SU-DHL-6 (cell line): ENCODE results near the gene GPX4.

ENCODE experiments used
- H2AFZ ChIP-seq: fragments of 200-600 bp; sonication (generic); 2 replicates; pipeline ENCODE4 v1.6.1; 2014; ENCODE audit warnings: low read depth, mild to moderate bottlenecking, moderate library complexity, mixed read lengths, antibody characterized with exemption, low read length; ENCODE audit not compliant: severe bottlenecking
- H3F3A ChIP-seq: fragments of 200-600 bp; shearing (Covaris generic); 2 replicates; pipeline ENCODE4 v1.6.0; 2016; ENCODE audit warnings: antibody characterized with exemption, mild to moderate bottlenecking; ENCODE audit not compliant: insufficient read depth
- H3K27ac ChIP-seq: fragments of 200-600 bp; sonication (generic); 2 replicates; pipeline ENCODE4 v1.5.1; 2016; ENCODE audit warnings: low read depth, mild to moderate bottlenecking, low read length, moderate library complexity, mixed read lengths
- H3K27me3 ChIP-seq: fragments of 200-600 bp; sonication (generic), shearing (Covaris generic); 2 replicates; pipeline ENCODE4 v1.6.0; 2014; ENCODE audit warnings: mild to moderate bottlenecking, low read length
- H3K36me3 ChIP-seq: fragments of 200-600 bp; sonication (generic); 2 replicates; pipeline ENCODE4 v1.6.1; 2014; ENCODE audit warnings: mild to moderate bottlenecking, low read length, mixed read lengths
- H3K4me2 ChIP-seq: fragments of 300-600, 200-600 bp; shearing (Covaris generic), sonication (generic); 2 replicates; pipeline ENCODE4 v1.6.0; 2014; ENCODE audit warnings: low read length, low read depth, mild to moderate bottlenecking; ENCODE audit not compliant: poor library complexity, severe bottlenecking
- H3K4me3 ChIP-seq: fragments of 200-600 bp; sonication (generic); 2 replicates; pipeline ENCODE4 v1.5.1; 2014; ENCODE audit warnings: antibody characterized with exemption, low read length, mild to moderate bottlenecking, mixed read lengths; ENCODE audit not compliant: insufficient read depth, poor library complexity, severe bottlenecking
- H3K79me2 ChIP-seq: fragments of 200-600 bp; sonication (generic); 2 replicates; pipeline ENCODE4 v1.6.1; 2014; ENCODE audit warnings: mild to moderate bottlenecking, low read length, moderate library complexity; ENCODE audit not compliant: insufficient read depth
- H3K9ac ChIP-seq: fragments of 200-600 bp; sonication (generic); 2 replicates; pipeline ENCODE4 v1.7.0; 2014; ENCODE audit warnings: mild to moderate bottlenecking, low read length
- H3K9me2 ChIP-seq: fragments of 200-600 bp; sonication (generic); replicated peaks from 2 replicates; pipeline ENCODE4 v1.6.1; 2014; ENCODE audit warnings: low read length; ENCODE audit not compliant: insufficient read depth
- H3K9me3 ChIP-seq: fragments of 200-600 bp; sonication (generic); 2 replicates; pipeline ENCODE4 v1.6.1; 2014; ENCODE audit warnings: low read length, mixed read lengths; ENCODE audit not compliant: insufficient read depth
- H4K20me1 ChIP-seq: fragments of 200-600 bp; sonication (generic); 2 replicates; pipeline ENCODE4 v1.6.1; 2014; ENCODE audit warnings: low read depth, mild to moderate bottlenecking, antibody characterized with exemption, low read length, moderate library complexity, mixed read lengths
- CTCF ChIP-seq: fragments of 200-600 bp; sonication (generic); IDR thresholded peaks from one replicate; pipeline ENCODE4 v1.5.1; 2017; ENCODE audit warnings: antibody characterized with exemption, mild to moderate bottlenecking, low read length, moderate library complexity; ENCODE audit not compliant: insufficient read depth, poor library complexity, severe bottlenecking
- EZH2phosphoT487 ChIP-seq: fragments of 200-600 bp; sonication (generic), shearing (Covaris generic); conservative IDR thresholded peaks from 2 replicates; pipeline ENCODE4 v1.6.1; 2018; ENCODE audit warnings: mild to moderate bottlenecking, antibody characterized with exemption, low read length, moderate library complexity, mixed read lengths

Gene GPX4

DNA sequence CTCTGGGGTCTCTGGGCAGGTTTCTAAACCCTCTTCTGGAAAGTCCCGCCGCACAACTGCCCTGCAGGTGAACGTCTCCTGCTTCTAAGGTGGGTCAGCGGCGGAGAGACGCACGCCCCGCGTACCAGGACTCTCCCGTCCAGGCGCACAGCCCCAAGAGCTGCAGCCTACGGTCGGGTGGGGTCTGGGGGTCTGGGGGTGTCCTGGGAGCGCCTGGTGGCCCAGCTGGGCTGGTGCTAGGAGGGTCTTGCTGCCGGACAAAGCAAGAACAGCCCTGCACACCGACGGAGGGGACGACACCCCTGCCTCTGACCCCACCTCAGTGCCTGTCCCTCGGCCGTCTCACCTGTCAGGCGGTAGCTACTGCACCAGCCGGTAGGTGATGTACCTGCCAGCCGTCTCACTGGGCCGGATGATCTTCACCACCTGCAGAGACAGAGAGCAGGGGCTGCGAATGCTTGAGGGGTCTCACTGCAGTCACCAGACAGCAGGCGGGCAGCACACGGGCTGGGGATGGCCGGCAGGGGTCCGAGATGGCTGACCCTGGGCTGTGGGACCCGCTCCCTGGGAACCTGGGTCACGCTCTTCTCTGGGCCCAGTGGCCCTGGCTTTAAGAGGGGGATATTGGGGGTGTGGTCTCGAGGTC is 14.5 kb upstream of the GPX4 start:
- Histone ChIP-seq H3K9ac (no peak overlapping the region), H3K9me3 (no peaks in the 10 kb centered on the region), H2AFZ (no peak overlapping the region), H3K36me3 (no peaks in the 10 kb centered on the region), H3K4me3 (no peak overlapping the region), H3K4me2 (no peak overlapping the region), H3K79me2 (peaks cover 15% of the 10 kb centered on the region), H3K27ac (no peak overlapping the region), H3K27me3 (no peaks in the 10 kb centered on the region), H4K20me1 (no peaks in the 10 kb centered on the region), H3F3A (peaks cover 24% of the 10 kb centered on the region), H3K9me2 (no peaks in the 10 kb centered on the region)
- TF ChIP-seq EZH2phosphoT487: no peak
- TF ChIP-seq CTCF: no peak

DNA sequence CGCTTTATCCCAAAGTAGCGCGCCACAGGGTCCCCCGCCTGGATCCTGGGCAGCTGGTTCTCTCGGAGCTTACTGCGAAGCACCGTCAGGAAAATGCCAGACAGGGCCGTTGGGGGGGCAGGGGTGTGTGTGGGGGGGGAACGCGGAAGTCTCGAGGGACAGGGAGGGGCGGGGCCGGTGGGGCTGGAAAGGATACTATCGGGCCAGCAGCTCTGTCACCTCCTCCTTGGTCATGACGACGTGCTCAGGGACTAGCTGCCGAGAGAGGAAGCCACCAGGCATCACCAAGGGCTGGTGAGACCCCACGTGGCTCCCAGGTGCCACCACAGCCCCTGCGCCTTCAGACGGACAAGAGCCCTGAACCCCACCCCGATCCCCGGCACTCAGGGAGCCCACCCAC is 13.9 kb upstream of the GPX4 start:
- Histone ChIP-seq H2AFZ (no peak overlapping the region), H3K27ac (no peak overlapping the region), H3K36me3 (no peaks in the 10 kb centered on the region), H3K27me3 (no peaks in the 10 kb centered on the region), H3K4me3 (no peak overlapping the region), H3F3A (peaks cover 23% of the 10 kb centered on the region), H3K9me3 (no peaks in the 10 kb centered on the region), H3K9ac (no peak overlapping the region), H4K20me1 (no peaks in the 10 kb centered on the region), H3K79me2 (peaks cover 21% of the 10 kb centered on the region), H3K9me2 (no peaks in the 10 kb centered on the region), H3K4me2 (no peak overlapping the region)
- no peak for TF ChIP-seq EZH2phosphoT487
- no peak for TF ChIP-seq CTCF

DNA sequence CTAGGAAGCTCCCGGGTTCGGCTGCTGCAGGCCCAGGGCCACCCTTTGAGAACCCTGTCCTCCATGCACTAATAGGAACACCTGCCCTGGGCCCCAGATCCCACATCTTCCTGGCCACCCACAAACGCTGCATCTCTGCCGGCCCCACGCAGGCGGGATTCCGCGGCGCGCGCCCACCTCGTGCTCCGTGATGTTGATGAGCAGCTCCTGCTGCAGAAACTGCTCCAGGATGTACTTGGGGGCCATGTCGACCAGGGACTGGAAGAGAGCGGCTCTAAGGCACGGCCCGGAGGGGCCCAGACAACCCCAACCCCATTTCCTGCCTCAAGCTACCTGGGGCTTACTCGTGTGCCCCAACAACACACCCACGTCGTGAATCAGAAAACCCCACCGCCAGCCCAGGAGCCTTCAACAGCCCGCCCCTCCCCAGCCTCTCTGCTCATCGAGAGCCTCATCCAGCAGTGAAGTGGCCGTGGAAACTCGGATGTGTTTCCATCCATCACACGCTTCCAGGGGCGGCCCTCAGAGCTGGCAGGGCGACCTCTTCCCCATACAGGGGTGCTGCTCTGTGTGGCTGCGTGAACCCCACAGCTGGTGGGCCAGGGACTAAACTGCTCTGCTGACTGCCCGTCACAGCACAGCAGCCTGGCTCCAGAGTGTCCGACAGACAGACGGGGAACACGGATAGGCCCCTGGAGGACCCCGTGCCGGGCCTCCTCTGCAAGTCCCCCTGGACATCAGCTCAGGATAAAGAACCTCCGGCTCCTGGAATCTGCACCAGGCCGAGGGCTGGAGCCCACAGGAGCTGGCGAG is 12.9 kb upstream of the GPX4 start:
- Histone ChIP-seq H3K27ac (no peak overlapping the region), H3K4me3 (no peak overlapping the region), H3K36me3 (no peaks in the 10 kb centered on the region), H3K4me2 (no peak overlapping the region), H3K9me2 (no peaks in the 10 kb centered on the region), H3K27me3 (no peaks in the 10 kb centered on the region), H4K20me1 (no peaks in the 10 kb centered on the region), H3K9ac (no peak overlapping the region), H2AFZ (no peak overlapping the region), H3F3A (peaks cover 23% of the 10 kb centered on the region), H3K9me3 (no peaks in the 10 kb centered on the region), H3K79me2 (peaks cover 23% of the 10 kb centered on the region)
- TF ChIP-seq EZH2phosphoT487: no peak
- TF ChIP-seq CTCF: no peak
